GM18505 (cell line): ENCODE data around the gene KRAS.
A peak's percentile ranks its signal among the peaks of the same experiment; 100 is the strongest.

Experiments
- ATAC-seq: cut with Tn5 transposase; IDR thresholded peaks from one replicate; pipeline ENCODE4 v1.9.1; 2021; ENCODE audit not compliant: unreplicated experiment
- POLR2A ChIP-seq: IDR thresholded peaks from 4 replicates; pipeline ENCODE4 v1.6.1; 2011; ENCODE audit warnings: borderline replicate concordance; ENCODE audit not compliant: insufficient read depth, insufficient read length; ENCODE audit errors: extremely low read depth

KRAS gene

DNA sequence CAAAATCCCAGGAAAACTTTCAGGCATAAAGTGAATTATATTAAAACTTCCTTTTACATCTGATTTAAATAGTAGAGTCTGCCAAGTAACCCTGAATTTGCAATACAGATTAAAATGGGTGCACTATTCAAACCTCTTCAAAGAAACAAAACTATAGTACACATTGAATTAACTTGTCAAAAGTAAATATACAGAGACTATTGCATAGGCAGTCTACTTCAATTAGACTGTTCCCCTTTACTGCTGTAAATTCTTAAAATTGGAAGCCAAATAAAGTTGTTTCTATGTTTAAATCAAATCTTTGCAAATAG is 7.1 kb downstream of the KRAS start:
- no peak for TF ChIP-seq POLR2A
- no peak for ATAC-seq

DNA sequence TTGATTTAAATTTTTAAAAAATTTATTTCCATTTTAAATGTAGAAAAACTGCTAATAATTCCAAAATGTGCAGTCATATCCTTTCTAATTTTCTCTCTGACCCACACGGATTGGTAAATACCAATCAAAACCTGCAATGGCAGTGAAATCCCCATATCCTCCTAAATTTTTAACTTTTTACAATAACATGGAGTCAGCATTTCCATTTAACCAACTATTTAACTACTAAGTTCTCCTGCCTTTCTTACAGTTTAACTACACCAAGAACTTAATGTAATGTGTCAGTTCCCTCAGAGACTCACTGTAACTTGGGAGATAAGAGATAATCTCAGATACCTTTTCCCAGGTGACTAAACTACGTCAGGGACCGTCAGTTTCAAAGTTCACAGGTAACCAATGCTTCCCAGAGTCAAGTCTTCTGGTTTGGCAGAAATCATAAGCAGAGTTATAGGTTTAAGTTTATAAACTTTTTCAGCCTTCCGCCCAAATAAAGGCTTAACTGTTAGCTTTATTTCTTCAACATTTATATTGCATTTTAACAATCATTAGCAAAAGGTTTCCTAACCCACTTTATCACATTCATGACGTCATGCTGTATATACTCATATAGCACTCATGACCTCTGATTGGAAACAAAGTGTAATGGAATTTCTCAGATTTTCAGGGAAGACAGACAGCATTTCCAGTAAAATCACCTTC is 7.6 kb downstream of the KRAS start:
- no peak for TF ChIP-seq POLR2A
- ATAC-seq, result no peak

DNA sequence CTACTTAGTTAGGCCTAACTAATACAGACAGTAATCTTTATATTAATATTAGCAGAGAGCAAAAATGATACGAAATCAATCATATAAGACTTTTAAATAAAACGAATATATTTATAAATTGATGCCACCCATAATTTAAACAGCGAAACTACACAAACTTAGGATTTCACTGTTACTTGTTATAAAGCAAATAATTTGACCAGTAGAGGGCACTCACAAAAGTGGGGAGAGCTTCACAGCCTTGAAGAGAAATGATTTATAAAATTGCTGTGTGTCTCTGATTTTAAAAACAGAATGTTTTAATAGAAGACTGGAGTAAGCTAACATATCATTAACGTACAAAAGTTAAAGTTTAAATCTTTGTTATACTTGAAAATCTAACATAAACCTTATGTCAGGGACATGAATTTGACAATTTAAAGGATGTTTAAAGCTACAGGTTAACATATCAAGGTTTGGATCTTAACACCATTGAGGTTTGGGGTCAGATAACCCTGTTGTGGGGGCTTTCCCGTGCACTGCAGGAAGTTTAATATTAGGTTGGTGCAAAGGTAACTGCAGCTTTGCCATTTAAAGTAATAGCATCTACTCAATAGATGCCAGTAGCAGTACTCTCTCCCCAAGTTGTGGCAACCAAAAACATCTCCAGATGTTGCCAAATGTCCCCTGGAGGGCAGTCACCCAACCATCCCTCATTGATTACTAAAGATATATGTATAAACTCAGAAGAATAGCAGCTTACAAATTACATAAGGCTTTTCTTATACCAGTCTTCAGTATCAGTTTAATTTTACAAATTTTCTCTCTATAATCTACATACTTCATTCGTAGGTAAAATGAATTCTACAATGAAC is 9.3 kb downstream of the KRAS start:
- no peak for ATAC-seq
- TF ChIP-seq POLR2A, result no peak

- TF ChIP-seq POLR2A, result no peak
- ATAC-seq, result no peak
Measured at GRCh38 chr12:25236626-25237025, 14.1 kb downstream of the KRAS start.

- no peak for ATAC-seq
- TF ChIP-seq POLR2A, result no peak
Measured at GRCh38 chr12:25236190-25236589, 14.5 kb downstream of the KRAS start.

- ATAC-seq, result no peak
- no peak for TF ChIP-seq POLR2A
Measured at GRCh38 chr12:25213338-25213737, 37.4 kb downstream of the KRAS start.

- no peak for ATAC-seq
- TF ChIP-seq POLR2A, result no peak
Measured at GRCh38 chr12:25208554-25208953, 42.2 kb downstream of the KRAS start.

DNA sequence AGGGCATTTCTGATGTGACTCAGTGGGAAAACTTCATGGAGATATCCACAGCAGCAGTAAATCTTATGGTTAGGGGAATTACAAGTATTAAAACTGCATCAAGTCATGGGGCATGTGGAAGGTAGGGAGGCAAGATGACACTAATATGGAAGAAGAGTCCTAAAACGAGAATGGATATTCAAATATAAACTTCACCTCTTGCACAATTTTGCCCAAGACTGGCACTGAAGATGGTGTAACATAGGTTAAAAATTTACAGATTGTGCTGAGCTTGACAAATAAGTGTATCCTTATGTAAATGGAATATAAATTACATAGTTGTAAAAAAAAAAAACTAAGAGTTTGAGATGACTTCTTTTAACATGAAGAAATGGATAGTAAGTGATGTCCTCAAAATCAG is 42.9 kb downstream of the KRAS start:
- TF ChIP-seq POLR2A, result no peak
- ATAC-seq, result no peak

- TF ChIP-seq POLR2A, result no peak
Measured at GRCh38 chr12:25207411-25207810, 43.3 kb downstream of the KRAS start.

DNA sequence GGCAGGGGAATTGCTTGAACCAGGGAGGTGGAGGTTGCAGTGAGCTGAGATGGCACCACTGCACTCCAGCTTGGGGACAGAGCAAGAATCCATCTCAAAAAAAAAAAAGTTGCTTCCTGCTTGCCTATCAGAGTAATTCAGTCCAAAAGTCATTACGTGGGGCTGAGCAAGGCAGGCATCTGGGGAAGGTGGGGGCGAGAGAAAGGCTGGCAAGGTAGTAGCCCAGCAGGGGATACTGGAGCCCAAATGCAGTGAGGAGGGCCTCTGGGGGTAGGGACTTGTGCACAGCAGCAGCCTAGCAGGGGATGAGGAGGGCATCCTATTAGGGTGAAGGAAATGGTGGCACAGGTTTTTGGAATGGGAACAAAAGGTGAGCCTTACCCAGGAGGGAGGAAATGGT is 48.6 kb downstream of the KRAS start:
- ATAC-seq, result no peak
- no peak for TF ChIP-seq POLR2A

More at GRCh38 chr12:25207411-25207810, 43.3 kb downstream of the KRAS start:
- no peak for ATAC-seq

DNA sequence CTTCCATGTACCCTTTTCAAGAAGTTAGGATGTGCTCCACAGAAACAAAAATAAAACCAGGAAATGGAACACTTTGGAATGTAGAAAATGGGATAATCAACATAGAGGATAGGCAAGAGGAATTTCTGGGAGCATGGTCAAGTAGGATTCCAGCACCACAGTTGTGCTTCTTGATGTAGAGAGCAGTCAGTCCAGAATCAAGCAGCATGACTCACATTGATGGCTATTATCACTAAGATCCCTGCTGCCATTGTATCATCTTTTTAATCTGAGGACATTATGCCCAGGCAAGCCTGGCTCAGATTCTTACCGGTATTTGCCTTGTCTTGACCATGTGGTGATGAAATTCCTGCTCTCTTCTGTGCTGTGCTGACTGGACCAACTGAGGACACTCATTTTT is 50.0 kb downstream of the KRAS start:
- ATAC-seq, result no peak
- no peak for TF ChIP-seq POLR2A

- no peak for TF ChIP-seq POLR2A
- ATAC-seq, result no peak
Measured at GRCh38 chr12:25197608-25198007, 53.1 kb downstream of the KRAS start.

- peak; percentile 97 for ATAC-seq
- TF ChIP-seq POLR2A, result peak; percentile 86
Measured at GRCh38 chr12:25195056-25195971, 55.4 kb downstream of the KRAS start, which contains the start of the genes DNAI7 and ETFRF1. DNAI7 (minus strand) TSS chr12:25195160; CDS start chr12:25195078, 82 bp downstream. ETFRF1 (plus strand) TSS chr12:25195237; CDS start chr12:25203957, 8,720 bp downstream.
